ENCODE measurements around the gene CLDN6. TPM values are rescaled to one million over a fixed set of nuclear protein-coding genes. Genes with fewer than 3 reads are reported as not detected.

The CLDN6 gene
- total and polyA plus RNA-seq, 2 of the 13 experiments (the other 11 are each of a cell fraction or from before 2014, with no cell fraction given): 5.9 to 7.6 TPM

GRCh38 chr16:3003582-3004270, 14.3 kb downstream of the CLDN6 start (continued):
- TF ChIP-seq PRMT3 (CRISPR knock-in tag; IDR thresholded peaks at IDR 0.05; ENCODE audit: borderline replicate concordance, low read depth): no peak
- TF ChIP-seq ZNF775 (CRISPR knock-in tag; IDR thresholded peaks at IDR 0.05; ENCODE audit: borderline replicate concordance): no peak
- TF ChIP-seq CEBPZ (IDR thresholded peaks at IDR 0.05; ENCODE audit: low read length): no peak
- TF ChIP-seq NFATC3 (CRISPR knock-in tag; IDR thresholded peaks at IDR 0.05): no peak
- TF ChIP-seq ARHGAP35 (CRISPR knock-in tag; IDR thresholded peaks at IDR 0.05; ENCODE audit: borderline replicate concordance): no peak; the same call in 1 of the 2 replicates
- TF ChIP-seq NFE2L1 (CRISPR knock-in tag; IDR thresholded peaks at IDR 0.05; ENCODE audit: borderline replicate concordance): no peak
- TF ChIP-seq HBP1 (CRISPR knock-in tag; IDR thresholded peaks at IDR 0.05; ENCODE audit: low read depth): no peak
- TF ChIP-seq HOXD1 (CRISPR knock-in tag; IDR thresholded peaks at IDR 0.05): no peak
- TF ChIP-seq SYNCRIP (IDR thresholded peaks at IDR 0.05; ENCODE audit: insufficient read depth, low read depth, low read length): no peak
- no peak for TF ChIP-seq JUNB (CRISPR knock-in tag; IDR thresholded peaks at IDR 0.05; ENCODE audit: borderline replicate concordance)
- TF ChIP-seq BRF2 (CRISPR knock-in tag; IDR thresholded peaks at IDR 0.05): no peak
- TF ChIP-seq HOMEZ (CRISPR knock-in tag; IDR thresholded peaks at IDR 0.05; ENCODE audit: low read depth): 0 out of 2 replicates have a peak, but pooled peaks have one; percentile 26
- TF ChIP-seq SOX13 (IDR thresholded peaks at IDR 0.05): no peak
- TF ChIP-seq SOX13 (CRISPR knock-in tag; conservative IDR thresholded peaks at IDR 0.05 in 1 of 2, IDR thresholded peaks at IDR 0.05 in 1 of 2): peak in 1 of 2 experiments; percentile 45; a peak in 1 of 4 replicates
- TF ChIP-seq ZFP62 (CRISPR knock-in tag; IDR thresholded peaks at IDR 0.05): no peak
- TF ChIP-seq ZNF619 (CRISPR knock-in tag; IDR thresholded peaks at IDR 0.05): no peak
- TF ChIP-seq ZNF746 (CRISPR knock-in tag; IDR thresholded peaks at IDR 0.05): no peak
- no peak for TF ChIP-seq CCDC6 (CRISPR knock-in tag; IDR thresholded peaks at IDR 0.05)
- no peak for TF ChIP-seq ZNF556 (CRISPR knock-in tag; IDR thresholded peaks at IDR 0.05; ENCODE audit: borderline replicate concordance)
- TF ChIP-seq KDM5A (IDR thresholded peaks at IDR 0.05; ENCODE audit: borderline replicate concordance, low read length): no peak
- no peak for TF ChIP-seq ZBTB21 (CRISPR knock-in tag; IDR thresholded peaks at IDR 0.05)
- TF ChIP-seq ZNF788 (CRISPR knock-in tag; IDR thresholded peaks at IDR 0.05; ENCODE audit: borderline replicate concordance): peak; percentile 30; the same call in 1 of the 2 replicates
- TF ChIP-seq IKZF1 (IDR thresholded peaks at IDR 0.05): no peak
